ENCODE data around the gene GPR183.

GPR183 gene

DNA sequence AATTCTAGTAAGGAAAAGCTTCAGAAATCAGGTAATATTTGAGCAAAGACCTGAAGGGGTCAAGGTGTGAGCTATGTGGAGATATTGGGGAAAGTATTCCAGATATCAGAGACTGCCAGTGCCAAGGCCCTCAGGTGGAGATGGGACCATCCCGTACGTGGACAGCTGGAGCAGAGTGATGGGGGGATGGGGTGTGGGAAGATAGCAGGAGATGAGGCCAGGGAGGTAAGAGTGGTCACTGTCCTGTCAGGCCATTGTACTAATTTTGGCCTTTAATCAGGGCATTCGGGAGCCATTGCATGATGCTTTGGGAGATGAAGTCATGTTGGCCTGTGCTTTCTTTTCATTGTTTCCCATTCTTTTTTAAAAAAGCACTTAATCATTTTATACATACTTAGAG is 36.0 kb downstream of the GPR183 start:
- no peak for DNase-seq (ENCODE audit: low read depth in 2 of 2)

- DNase-seq (ENCODE audit: low read depth in 2 of 2): no peak
Measured at GRCh38 chr13:99270518-99270917, 36.7 kb downstream of the GPR183 start.

- DNase-seq (ENCODE audit: low read depth in 2 of 2): no peak
Measured at GRCh38 chr13:99269627-99270241, 37.5 kb downstream of the GPR183 start.

- DNase-seq (ENCODE audit: low read depth in 2 of 2): no peak
Measured at GRCh38 chr13:99268822-99269221, 38.4 kb downstream of the GPR183 start.

DNA sequence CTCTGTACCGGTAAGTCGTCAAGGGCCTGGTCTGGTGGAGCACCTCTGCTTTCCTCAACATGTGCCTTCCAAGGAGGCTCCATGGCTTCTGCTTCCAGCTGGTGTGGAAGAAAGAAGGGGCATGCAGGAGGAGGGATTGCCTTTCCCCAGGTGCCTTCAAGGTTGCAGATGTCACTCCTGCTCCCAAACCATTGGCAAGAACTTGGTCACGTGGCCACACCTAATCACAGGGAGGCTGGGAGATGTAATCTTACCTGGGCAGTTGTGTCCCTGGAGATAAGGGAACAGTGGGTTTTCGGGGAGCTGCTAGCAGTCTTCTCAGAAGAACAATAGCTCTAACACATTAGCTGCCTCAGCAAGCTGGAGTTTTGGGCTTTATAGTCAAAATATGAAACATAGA is 39.3 kb downstream of the GPR183 start:
- no peak for DNase-seq (ENCODE audit: low read depth in 2 of 2)

DNA sequence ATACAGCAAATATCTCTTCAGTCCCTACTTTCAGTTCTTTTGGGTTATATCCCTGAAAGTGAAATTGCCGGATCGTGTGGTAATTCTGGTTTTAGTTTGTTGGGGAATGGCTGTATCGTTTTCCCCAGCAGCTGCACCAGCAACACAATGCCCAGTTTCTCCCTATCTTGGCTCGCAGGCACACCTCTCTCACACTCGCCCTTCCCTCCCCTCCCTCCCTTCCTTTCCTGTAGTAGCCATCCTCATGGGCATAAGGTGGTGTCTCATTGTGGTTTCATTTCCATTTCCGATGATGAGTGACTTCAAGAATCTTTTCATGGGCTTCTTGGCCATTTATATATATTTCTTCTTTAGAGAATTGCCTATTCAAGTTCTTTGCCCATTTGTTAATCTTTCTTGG is 40.4 kb downstream of the GPR183 start:
- no peak for DNase-seq (ENCODE audit: low read depth in 2 of 2)

- DNase-seq (ENCODE audit: low read depth in 2 of 2): no peak
Measured at GRCh38 chr13:99265821-99266426, 41.3 kb downstream of the GPR183 start.

DNA sequence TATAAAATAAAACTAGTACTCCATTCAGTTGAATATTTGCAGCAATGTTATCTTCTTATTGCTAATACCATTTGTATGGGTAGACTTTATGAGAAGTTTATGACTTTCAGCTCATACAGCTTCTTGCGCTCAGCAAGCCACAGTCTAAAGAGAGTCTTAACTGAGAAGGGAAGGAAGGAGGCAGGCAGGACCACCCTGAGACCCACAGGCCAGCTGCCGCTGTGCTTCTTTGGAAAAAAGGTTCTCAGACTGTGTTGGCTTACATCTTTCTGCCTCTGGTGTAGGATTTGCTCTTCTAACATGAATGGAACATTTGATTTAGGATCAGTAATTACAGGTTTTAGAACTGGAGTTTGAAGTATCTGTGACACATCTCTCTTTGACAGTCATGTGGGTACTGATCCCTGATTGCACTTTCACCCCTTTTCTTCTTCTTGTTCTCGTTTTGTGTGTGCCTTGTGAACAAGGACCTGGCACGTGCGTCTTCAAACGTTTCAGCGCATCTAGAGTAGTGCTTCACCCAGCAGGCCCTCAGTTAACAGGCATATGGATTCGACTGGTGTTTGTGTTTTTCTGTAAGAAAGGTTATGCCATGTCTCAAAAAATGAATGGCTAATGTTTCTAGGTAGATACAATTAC is 41.9 kb downstream of the GPR183 start:
- DNase-seq (ENCODE audit: low read depth in 2 of 2): no peak

DNA sequence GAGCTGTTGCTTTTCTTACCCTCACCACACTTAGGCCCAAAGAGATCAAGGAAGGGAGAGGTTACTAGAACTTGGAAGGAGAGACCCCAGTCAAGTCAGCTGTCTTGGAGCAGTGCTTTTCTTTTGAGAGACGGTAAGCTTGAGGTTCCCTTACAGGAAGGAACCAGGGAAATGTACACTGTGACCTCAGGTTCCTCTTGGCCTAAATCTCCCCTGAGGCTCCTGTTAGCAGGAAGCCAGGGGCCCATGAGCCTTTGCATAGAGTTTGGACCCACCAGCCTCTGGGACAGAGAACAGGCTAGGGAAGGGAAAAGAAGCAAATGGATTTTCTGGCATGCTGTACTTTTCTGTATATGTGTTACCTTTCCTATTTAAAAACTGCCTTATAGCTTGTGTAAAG is 43.1 kb downstream of the GPR183 start:
- DNase-seq (ENCODE audit: low read depth in 2 of 2): no peak

- DNase-seq (ENCODE audit: low read depth in 2 of 2): no peak
Measured at GRCh38 chr13:99263126-99263785, 43.9 kb downstream of the GPR183 start.

GRCh38 chr13:99261059-99261458 is 46.1 kb downstream of the GPR183 start:
- no peak for DNase-seq (ENCODE audit: low read depth in 2 of 2)

DNA sequence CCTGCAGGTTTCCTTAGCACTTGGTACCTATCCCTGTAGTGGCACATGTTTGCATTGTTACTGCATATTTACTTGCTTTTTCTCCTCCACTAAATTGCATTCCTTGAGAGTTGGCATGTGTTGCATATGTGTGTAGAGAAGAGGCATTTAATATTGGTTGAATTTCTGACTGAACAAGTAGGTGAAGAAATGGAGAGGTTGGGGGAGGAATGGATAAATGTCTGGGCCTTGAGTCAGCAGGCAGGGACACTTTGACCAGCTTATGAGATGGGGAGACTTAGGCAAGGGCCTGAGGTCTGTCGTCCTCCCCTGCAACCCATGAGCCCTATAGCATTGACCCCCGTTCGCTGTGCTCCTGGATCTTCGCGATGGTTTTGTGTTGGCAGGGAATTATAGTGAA is 47.0 kb downstream of the GPR183 start:
- no peak for DNase-seq (ENCODE audit: low read depth in 2 of 2)

DNA sequence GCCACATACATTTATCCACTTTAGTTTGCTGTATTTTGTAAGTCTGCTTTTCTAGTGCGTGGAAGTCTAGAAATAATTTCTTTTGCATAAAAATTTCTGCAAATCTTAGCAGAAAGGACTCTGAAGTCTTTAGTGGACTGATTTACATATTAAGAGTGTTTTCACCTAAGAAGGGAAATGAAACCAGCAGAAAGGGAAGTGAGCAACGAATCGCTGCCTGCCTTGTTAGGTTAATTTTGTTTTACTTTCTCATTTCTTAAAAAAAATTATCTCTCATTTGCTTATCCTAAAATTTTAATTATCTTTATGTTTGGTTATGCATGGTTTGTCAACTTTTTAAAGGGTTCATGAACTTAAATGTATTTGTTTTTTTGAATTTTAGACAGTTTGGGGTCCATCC is 48.3 kb downstream of the GPR183 start:
- no peak for DNase-seq (ENCODE audit: low read depth in 2 of 2)

- DNase-seq (ENCODE audit: low read depth in 2 of 2): no peak
Measured at GRCh38 chr13:99258210-99258860, 48.9 kb downstream of the GPR183 start, which contains the start of gene GPR18. Gene GPR18, minus strand, starts transcription at chr13:99258379. Its CDS starts 2,507 bp downstream, at chr13:99255872.

DNA sequence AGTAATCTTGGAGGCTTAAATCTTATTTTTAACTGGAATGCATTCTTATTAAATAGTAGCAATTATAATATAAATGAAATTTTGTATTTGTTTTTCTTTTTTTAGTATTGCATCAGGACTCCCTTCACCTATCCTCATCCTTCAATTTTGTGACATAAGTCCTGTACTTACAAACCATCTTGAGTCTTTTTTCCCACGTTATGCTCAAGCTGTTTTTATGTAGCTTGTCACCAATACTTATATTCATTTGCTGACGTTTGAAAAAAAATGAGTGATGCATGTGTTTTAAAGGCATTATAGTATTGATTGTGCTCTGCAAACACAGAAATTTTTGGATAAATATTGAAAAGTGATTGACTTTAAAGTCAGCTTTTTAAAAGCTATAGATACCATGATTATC is 49.9 kb downstream of the GPR183 start:
- no peak for DNase-seq (ENCODE audit: low read depth in 2 of 2)

DNA sequence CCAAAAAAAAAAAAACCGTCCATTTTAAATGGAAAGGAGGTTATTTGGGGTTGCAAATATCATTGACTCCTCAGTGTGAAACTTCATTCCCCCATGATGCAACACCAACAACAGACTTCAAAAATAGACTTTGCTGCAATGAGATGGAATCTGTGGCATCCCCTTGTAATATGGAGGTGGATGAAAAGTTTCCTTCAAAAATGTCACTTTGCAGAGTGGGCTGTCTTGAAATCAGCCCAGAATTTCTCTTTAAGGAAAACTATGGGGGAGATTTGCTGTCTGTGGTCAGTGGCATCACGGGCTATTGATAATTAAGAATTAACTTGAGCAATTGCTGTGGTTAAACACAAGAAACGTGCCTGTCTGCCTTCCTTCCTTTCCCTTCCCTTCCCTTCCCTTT is 50.5 kb downstream of the GPR183 start:
- no peak for DNase-seq (ENCODE audit: low read depth in 2 of 2)

GRCh38 chr13:99256283-99256682 is 50.9 kb downstream of the GPR183 start:
- DNase-seq (ENCODE audit: low read depth in 2 of 2): no peak

DNA sequence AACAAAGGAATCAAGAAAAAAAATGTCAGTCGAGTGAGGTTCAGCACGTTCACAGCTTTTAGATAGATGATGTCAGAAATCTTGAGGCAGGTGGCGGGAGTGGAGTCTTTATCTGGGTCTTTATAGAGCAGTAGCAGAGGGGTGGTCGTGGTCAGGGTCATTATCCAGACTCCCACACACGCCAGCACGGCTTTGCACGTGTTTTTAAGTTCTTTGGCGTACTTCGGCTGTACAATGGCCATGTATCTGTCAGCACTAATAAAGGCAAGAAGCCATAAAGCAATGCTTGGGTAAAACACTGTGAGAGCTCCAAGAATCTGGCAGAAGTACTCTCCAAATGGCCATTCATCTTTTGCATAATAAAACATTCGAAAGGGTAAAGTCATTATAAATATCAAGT is 51.9 kb downstream of the GPR183 start:
- DNase-seq (ENCODE audit: low read depth in 2 of 2): no peak

- DNase-seq (ENCODE audit: low read depth in 2 of 2): no peak
Measured at GRCh38 chr13:99254830-99255229, 52.4 kb downstream of the GPR183 start.

DNA sequence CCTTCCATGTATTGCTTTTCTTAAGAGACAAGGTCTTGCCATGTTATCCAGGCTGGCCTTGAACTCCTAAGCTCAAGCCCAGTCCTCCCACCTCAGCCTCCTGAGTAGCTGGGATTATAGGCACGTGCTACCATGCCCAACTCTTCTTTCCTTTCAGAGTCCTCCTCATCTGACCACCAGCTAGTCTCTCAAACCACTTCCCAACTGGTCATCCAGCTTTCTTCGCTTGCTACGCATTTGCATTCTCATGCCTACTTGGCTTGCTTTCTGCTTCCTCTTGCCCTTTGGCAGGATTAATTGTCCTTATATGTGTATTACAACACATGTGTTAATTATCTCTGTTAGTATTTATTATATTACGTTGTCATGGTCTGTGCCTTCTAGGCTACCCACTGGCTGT is 55.3 kb downstream of the GPR183 start:
- no peak for DNase-seq (ENCODE audit: low read depth in 2 of 2)

DNA sequence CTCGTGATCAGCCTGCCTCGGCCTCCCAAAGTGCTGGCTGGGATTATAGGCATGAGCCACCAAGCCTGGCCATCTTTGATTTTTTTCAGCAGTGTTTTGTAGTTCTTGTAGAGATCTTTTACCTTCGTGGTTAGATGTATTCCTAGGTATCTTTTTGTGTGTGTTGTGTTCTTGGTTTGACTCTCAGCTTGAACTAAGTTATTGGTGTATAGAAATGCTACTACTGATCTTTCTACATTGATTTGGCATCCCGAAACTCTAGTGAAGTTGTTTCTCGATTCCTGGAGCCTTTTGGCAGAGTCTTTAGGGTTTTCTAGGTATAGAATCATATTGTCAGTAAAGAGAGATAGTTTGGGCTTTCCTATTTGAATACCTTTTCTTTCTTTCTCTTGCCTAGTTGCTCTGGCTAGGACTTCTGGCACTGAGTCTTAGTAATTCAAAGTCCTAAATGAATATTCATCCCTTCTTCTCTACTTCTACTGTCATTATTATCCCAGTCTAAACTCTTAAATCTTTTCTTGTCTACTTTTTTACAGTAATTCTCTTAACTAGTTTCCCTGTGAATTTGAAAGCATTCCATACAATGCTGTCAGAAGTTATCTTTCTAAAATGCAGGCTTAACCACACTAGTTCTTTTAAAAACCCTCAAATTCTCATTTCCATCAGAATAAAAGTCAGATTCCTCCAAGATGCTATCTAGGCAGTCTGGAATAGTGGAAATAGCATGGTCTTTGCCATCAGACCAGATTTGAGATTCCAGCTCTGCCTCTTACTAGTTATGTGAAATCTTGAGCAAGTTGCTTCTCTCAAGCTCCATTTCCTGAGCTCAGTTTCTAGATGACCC is 56.0 kb downstream of the GPR183 start:
- DNase-seq (ENCODE audit: low read depth in 2 of 2): no peak

Data from stimulated activated CD8-positive, alpha-beta memory T cell treated with anti-CD3 and anti-CD28 coated beads, Interleukin-2, amount 100 ng/mL, for 1 hour (primary cell).